OCI-LY7 (cell line): ENCODE results near the gene TRIM27.

Experiments used
- EZH2phosphoT487 ChIP-seq: fragments of 200-600 bp; sonication (generic); IDR thresholded peaks from 2 replicates; pipeline ENCODE4 v1.6.1; 2018; ENCODE audit warnings: low read depth, borderline replicate concordance, mild to moderate bottlenecking, mixed run types, antibody characterized with exemption, low read length, moderate library complexity, mixed read lengths
- TF ChIP-seq, protein P1 (sequence below): fragments of 200-600 bp; sonication (generic); conservative IDR thresholded peaks from 2 replicates; pipeline ENCODE4 v1.5.1; 2014; ENCODE audit warnings: mild to moderate bottlenecking, antibody characterized with exemption, low read length, moderate library complexity, mixed read lengths

DNA sequence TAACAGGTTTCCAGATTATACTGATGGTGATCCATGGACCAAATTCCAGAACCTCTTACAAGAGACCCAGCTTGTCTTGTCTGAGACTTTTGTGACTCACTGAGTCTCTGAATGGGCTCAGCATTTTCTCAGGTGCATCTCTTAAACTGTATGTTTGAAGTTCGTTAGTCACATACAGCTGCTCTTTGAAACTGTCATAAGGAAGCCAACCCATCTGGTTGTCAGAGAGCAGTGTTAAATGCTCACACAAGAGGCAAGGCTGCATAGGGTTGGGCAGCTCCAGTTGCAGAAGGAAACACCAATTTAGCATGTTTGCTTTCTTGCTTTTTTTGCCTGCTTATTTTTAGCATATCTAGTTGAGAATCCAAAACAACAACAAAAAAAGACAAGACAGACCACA is 47.1 kb downstream of the TRIM27 start:
- TF ChIP-seq, protein P1, sequence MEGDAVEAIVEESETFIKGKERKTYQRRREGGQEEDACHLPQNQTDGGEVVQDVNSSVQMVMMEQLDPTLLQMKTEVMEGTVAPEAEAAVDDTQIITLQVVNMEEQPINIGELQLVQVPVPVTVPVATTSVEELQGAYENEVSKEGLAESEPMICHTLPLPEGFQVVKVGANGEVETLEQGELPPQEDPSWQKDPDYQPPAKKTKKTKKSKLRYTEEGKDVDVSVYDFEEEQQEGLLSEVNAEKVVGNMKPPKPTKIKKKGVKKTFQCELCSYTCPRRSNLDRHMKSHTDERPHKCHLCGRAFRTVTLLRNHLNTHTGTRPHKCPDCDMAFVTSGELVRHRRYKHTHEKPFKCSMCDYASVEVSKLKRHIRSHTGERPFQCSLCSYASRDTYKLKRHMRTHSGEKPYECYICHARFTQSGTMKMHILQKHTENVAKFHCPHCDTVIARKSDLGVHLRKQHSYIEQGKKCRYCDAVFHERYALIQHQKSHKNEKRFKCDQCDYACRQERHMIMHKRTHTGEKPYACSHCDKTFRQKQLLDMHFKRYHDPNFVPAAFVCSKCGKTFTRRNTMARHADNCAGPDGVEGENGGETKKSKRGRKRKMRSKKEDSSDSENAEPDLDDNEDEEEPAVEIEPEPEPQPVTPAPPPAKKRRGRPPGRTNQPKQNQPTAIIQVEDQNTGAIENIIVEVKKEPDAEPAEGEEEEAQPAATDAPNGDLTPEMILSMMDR, result no peak
- TF ChIP-seq EZH2phosphoT487, result no peak
